ENCODE data around the gene MYBBP1A.

The MYBBP1A gene

DNA sequence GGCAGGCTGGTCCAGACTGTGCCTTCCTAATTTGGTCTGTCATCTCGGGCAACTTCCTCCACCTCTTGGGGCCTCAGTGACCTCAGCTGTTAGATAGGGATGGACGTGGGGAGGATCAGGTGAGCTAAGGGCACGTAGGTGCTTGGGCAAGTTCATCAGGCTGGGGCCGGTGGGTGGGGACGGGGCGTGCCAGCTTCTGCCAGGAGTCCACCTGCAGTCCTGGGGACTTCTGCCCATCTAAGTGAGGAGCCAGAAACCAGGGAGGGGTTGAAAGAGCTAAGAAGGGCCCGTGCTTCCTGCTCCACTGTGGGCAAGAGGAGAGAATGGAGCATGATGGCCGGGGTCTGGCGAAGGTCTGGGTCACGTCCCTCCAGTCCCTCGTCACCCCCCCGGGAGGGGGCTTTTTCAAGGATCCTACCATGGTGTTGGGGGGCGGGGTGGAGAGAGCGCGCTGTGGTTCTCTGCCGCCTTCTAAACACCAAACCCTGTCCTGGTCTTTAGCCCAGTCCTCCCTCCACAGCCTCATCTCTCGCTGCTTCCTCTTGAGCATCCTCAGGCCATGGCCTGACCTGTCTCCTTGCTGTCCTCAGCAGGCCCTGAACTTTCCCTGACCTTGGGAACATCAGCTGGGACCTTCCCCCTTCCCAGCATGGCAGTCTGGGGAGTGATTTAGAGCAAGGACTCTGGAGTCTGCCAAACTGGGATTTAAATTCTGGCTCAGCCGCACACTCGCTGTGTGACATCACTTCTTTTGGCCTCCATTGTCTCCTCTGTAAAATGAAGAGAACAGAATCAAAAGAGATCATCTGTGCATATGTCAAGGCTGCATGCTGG is 34.9 kb downstream of the MYBBP1A start:
- no peak for DNase-seq (ENCODE audit: low read depth in 2 of 2)

DNA sequence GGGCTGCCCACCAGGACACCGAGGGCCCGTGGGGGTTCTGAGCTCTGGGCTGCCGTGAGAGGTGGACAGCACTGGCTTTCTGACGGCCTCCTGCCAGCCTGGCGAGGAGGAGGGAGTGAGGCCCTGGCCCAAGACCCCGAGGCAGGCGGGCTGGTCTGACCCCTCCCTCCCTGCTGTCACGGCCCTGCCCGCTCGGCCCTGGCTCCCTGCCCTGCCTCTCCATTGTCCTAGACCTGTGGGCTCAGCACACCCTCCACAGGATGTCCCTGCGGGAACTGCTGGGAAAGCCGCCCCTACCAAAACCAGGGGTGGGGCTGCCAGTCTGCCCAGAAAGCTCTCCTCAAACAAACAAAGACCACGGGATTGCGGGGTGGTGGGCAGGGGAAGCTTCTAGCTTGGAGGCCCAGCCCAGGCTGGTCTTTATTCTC is 35.8 kb downstream of the MYBBP1A start:
- DNase-seq (ENCODE audit: low read depth in 2 of 2): no peak

DNA sequence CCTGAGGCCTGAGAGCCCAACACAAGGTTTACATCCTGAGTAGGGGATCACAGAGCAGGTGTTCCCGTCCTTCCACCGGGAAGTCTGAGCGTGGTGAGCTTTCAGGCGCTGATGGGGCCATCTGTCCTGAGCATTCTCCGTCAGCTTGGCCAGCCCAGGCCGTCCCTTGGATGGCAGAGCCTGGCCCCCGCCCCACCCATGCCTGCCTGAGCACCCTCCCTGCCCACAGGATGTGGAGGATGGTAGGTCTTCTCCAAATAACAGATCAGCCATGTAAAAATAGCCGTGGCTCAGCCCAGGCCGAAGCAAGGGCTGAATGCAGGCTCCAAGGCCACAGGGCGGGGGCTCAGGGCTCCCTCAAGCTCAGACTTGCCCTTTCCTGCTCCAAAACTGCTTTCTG is 36.3 kb downstream of the MYBBP1A start:
- DNase-seq (ENCODE audit: low read depth in 2 of 2): no peak

DNA sequence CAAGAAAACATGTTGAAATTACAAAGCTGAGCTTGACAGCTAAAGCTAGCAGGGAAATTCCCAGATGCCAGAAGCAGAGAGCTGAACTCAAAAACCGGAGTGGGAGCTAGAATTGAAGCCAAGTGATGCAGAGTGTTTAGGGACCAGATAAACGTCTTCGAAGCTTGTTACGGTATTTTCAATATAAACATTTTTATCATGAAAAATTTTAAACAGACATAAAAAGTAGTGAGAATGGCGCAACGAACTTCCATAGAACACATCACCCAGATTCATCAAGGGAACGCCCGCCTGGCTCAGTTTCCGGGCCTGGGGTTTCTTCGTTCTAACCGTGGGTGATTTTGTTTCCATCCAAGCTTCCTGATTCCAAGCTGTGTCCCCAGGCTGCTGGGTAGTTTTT is 38.4 kb downstream of the MYBBP1A start:
- no peak for DNase-seq (ENCODE audit: low read depth in 2 of 2)

DNA sequence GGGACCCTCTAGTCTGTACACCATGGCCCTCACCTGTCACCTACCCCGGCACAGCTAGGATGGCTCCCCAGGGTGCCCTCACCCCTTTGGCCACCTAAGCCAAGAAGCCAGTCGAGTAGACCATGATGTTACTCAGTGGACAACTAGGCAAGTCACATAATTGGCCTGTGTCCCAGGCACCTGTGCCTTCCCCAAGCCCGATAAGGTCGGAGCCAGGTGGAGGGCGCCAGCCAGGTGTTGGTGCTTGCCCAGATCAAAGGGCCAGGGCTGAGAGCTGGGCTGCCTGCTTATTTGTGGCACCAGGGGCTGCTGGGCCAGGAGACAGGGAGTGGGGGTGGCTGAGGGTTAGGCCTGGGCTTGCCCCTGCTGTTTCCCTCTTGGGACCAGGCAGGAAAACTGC is 39.7 kb downstream of the MYBBP1A start:
- DNase-seq (ENCODE audit: low read depth in 2 of 2): no peak

DNA sequence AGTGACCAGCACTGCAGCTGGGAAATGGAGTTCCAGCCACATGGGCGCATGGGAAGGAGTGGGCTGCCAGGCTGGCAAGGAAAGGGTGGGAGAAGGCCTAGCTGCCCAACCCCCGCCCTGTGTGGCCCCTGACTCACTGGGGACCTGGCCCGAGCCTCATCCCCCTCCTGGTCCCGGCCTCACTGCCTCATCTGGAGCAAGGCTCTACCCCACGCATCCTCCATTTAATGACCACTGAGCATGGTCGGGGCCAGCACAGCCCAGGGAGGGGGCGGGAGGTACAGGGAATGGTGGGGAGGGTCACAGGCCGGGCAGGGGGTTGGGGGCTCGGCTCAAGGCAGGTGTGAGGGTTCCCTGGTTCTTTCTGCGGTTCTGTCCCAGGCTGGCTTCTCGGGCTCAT is 40.4 kb downstream of the MYBBP1A start:
- no peak for DNase-seq (ENCODE audit: low read depth in 2 of 2)

DNA sequence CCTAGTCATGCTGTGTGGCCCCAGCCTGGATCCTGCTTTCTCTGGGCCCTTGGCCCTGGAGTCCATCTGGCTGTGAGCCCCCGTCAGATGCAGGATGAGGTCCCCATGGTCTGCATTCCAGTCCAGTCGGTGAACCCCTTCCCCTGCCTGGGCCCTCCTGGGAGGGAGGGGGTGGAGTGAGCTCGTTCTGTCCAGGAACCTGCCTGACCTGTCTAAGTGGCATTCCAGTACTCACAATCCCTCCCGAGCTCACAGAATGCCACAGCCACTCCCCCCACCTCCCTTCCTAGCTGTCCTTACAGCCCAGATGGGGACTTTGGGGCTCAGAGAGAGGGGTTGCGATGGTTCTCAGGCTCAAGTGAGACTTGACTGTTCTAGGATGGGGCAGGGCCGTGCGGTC is 41.0 kb downstream of the MYBBP1A start:
- no peak for DNase-seq (ENCODE audit: low read depth in 2 of 2)

DNA sequence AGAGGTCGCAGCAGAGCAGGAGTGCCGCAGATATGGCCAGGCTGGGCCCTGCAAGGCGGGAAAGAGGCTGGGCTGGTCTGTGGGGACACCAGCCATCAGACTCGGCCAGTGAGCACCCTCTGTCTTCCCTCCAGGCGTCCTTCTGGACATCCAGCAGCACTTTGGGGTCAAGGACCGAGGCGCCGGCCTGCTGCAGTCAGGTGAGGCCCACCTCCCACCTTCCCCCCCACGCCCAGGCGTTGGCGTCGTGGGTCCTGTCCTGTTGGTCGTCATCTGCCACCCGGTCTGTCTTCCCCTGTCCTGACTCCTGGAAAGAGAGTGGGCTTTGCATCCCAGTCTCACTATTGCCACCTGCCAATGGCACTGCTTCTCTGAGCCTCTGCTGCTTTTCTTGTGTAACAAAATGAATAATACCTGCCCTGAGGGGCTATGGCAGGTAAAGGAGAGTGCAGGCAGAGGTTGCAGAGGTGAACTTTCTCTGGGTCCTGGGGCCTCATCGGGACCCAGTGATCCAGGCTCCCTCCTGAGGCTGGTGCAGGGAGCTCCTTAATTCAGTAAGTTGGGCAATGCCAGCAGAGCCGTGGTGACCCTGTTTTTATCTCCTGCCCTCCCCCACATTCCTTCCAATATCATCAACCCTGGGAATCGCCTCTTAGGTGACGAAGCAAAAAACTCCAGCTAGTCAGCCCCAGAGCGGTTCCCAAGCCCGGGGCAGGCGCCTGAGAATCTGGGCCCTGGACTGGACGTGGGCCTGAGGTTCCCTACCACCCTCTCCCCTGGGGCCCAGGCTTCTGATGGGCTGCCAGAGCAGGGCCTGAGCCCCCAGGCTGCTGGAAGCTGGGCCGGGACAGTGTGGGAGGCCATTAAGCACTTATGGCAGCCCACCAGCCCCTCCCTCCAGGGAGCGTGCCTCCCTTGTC is 41.8 kb downstream of the MYBBP1A start:
- DNase-seq (ENCODE audit: low read depth in 2 of 2): no peak

DNA sequence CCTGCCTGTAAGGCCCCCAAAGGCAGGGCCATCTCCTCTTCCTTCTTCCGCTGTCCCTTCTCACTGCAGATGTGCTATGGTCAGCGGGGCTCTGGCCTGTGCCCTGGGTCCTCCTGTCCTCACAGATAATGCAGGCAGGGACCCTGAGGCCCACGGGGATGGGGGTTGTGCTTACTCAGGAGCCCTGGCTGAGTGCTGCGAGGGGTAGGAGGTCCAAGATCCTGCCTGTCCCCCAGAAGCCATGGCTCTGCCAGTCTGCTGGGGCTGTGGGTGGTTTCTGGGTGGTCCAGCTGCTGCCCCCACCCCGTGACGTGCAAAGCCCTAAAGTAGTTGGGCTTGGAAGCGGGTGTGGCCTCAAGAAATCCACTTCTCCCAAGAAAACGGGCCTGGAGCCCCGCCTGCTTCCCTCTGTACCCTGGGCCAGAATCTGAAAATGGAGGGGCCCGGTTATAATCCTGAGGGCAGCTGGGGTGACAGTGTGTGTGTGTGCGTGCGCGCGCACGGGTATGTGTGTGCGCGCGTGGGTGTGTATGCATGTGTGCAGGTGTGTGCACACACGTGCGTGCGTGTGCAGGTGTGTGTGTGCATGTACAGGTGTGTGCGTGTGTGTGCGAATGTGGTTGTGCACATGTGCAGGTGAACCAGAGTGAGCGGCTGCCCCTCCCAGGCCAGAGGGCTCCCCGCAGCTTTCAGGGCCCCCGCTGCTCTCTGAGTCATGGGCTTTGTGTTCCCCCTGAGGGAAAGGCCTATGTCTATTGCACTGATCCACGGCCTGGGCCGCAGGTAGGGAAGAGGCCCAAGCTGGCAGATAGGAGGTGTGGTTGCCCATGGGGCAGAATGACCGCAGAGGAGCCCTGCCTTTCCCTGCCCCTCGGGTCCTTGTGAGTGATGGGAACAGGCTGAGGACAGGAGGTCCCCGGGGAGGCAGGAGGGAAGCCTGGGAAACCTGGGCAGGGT is 42.8 kb downstream of the MYBBP1A start:
- DNase-seq (ENCODE audit: low read depth in 2 of 2): no peak

DNA sequence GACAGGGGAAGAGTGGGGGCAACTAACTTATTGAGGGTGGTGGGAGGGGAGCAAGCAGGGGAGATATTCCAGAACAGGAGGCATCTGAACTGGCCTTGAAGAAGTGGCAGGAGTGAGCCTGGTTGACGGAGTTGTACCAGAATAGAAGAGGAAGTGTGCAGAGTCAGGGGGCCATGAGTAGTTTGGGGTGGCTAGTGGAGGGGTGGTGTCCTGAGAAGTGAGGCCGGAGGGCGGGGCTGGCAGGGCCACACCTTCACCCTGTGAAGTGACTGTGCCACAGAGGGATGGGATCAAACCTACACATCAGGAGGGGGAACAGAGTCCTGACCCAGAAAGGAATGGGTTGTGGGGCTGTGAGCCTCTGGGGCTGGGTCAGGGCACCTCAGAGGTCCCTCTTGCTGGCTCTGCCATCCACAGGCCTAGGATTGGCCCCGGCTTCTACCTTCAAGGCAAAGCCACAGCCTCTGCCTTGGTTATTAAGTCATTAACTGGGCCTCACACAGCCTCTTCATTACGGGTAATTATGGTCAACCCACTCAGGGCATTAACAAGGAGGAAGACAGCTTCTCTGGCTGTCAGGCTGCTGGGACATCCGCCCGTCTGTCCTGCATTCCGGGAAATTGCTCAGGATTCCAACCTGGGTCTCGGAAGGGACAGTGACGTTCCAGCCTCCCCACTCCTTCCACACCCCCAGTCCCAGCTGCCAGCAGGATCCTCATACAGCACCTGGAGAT is 43.8 kb downstream of the MYBBP1A start:
- DNase-seq (ENCODE audit: low read depth in 2 of 2): no peak

DNA sequence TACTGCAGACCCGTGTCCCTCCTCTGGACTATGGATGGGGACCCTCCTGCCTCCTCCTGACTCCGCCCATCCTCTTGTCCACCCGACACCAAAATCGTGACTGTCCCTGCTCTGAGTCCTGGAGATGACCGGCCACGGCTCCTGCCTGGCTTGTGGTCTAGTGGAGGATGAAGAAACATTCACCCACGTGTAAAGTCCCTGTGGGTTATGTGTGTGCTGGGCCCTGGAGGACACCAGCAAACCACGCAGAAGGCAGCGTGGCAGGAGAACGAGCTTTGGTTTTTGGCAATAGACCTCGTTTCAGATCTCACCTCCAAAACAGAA is 44.6 kb downstream of the MYBBP1A start:
- DNase-seq (ENCODE audit: low read depth in 2 of 2): no peak

DNA sequence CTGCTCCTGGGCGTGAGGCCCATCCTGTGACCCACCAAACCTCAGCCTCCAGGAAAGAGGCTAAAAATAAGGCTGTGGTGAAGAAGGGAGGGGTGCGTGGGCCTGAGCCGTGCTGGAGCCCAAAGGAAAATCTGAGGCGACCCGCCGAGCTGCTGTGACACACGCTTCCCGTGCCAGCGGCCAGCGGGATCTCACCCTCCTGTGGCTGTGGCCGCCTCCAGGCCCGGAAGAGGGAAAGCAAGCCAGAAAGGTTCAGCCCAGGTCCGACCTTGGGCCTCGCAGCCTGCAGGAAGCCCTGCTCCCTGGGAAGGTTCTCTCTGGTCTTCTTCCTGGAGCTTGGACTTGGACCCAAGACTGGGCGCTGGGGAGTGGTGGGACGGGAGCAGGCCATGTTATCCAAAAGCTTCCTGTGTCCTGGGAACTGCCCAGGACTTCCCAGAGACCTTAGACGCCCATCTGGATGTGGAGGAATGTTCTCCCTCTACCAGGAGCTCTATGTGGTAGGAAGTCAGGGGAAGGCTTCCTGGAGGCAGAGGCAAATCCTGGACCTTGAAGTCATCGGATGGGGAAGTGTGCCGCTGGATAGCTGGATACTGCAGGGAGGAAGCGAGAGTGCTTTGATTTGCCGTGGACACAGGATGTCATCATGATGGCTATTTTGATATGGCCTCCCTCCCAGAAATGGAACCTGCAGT is 45.1 kb downstream of the MYBBP1A start:
- no peak for DNase-seq (ENCODE audit: low read depth in 2 of 2)

DNA sequence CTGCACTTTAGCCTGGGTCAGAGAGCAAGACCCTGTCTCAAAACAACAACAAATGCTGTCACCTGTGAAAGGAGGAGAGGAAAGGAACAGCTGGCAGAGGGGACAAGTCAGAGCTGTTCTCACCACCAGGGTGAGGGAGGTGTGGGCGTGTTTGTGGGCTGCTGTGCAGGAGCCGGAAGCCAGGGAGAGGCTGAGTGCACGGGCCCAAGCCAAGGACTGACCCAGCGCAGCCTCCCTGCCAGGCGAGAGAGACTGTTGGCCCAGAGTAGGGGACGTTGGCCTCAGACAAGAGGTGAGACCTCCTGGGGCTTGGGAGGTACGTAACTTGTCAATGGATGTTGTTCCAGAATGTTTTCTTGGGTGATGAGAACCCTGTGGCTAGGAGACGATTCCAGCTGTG is 45.8 kb downstream of the MYBBP1A start:
- no peak for DNase-seq (ENCODE audit: low read depth in 2 of 2)

DNA sequence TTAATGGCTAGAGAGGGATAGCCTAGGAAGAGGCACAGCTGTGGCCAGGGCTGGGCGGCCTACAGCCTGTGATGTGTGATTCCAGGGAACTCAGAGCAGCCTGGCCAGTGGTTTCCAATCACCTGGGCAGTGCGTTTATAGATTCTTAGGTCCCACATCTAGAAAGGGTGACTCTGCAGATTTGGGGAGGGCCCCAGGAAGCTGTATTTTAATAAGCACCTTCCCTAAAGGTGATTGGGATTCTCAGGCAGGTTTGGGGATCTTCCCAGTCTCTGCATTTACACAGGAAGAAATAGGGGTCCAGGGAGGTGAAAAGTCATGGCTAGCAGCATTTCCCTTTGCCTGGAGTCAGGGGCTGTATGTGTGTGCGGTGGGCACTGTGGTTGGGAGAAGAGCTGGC is 47.0 kb downstream of the MYBBP1A start:
- DNase-seq (ENCODE audit: low read depth in 2 of 2): no peak

DNA sequence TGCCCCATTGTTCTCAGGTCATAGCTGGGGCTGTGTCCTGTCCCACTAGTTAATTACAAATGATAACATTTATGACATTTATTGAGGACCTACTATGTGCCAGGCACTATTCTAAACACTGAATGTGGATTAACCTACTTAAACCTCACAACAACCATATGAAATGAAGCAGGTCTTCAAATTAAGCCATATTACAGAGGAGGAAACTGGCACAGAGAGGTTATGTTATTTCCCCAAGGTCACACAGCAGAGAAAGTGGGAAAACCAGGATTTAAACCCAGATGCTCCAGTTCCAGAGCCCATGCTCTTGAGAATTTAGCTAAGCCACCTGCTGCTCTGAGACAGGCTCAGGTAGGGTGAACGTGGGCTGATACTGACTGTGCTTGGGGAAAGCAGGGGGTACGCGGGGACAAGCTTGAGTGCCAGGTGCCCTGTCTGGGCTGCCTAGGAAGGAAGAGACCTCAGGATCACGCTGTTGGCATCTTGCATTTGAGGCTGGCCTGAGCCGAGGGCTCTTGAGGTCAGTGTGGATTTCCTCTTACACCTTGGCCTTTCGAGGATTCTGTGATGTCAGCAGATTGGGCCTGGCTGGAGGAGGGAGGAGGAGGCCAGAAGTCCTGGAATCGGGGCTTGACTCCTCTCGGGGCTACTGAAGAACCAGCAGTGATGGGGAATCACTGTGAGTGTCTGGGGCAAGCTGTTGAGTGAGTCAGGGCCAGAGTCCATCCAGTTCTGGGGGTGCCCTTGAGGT is 47.6 kb downstream of the MYBBP1A start:
- no peak for DNase-seq (ENCODE audit: low read depth in 2 of 2)

DNA sequence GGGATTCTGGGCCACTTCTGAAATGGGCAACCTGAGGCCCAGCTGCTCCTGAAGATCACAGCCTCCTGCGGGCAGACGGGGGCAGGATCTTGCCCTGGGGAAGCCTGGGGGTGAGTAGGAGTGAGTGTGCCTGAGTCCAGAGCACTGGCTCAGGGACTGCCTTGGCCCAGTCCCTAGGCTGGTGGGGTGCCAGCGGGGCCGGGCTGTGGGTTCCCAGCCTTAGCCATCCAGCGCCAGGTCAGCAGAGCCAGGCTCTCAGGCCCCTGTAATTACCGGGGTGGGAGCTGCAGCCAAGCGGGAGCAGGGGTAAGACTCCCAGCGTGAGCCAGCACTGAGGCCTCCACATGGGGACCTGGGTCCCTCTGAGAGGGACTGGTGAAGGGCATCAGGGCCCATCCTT is 48.3 kb downstream of the MYBBP1A start:
- no peak for DNase-seq (ENCODE audit: low read depth in 2 of 2)

DNA sequence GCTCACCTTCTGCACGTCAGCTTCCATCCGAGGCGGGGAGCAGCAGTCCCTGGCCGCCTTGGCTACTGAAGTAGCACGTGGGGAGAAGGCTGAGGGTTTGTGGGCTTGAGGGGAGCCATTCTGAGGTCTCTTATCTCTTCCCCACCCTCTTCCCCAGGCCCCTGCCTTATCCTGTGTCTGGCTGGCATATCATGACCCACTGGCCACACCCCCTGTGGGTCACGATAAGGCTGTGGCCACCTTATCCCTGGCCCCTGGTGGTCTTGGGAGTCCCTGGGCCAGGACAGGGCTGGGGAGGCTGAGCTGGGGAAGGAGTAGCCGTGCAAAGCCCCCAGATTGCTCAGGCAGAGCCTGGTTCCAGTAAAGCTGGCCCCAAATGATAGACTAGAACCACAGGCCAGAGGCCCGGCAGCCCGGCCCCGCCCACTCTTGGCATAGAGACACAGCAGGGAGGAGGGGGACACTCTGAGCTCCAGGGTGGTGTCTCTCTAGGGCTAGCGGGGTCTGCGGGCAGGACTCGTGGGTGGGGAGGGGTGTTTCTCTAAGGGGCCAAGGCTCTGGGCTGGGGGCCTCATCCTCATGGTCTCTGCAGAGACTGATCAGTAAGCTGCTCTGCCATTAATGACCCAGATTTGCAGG is 48.9 kb downstream of the MYBBP1A start:
- no peak for DNase-seq (ENCODE audit: low read depth in 2 of 2)

DNA sequence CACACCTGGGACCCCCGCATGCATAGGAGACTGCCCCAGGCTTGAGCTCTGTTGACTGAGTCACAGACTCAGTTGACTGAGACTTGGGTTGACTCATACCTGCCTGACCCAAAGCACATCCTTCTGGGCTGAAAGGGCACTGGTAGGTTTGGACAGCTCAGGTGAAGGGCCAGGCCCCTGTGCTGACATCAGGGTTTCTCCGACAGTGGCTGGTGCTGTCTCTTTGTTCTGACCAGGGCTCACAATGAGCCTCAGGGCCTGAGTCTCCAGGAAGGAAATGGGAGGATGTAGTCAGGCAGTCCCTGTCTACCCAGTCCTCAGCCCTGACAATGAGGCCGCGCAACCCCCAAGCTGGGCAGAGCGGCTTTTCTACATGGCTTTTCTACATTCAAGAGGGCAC is 50.0 kb downstream of the MYBBP1A start:
- no peak for DNase-seq (ENCODE audit: low read depth in 2 of 2)

DNA sequence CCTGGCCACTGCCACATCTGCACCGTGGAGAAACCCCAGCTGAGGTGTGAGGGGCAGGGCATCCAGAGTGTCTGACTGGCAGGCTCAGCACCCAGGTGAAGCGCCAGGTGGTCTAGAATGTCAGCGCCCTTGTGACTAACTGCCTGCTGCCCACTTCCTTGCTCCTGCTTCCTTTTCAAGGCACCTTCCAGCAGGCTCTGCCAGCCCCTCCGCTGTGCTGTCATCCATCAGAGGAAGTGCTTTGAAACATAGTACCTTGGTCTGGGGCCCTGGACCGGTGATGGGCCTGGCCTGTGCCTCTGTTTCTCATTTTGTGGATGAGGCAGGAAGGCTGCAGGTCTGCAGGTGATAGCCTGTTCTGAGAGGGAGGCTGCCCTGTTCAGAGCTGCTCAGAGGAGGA is 51.0 kb downstream of the MYBBP1A start:
- no peak for DNase-seq (ENCODE audit: low read depth in 2 of 2)

Measured in stimulated activated CD4-positive, alpha-beta T cell treated with anti-CD3 and anti-CD28 coated beads, Interleukin-4, amount 100 ng/mL, for 48 hours (primary cell).